Measurements from ENCODE around the gene DNM3.

DNM3 gene

DNA sequence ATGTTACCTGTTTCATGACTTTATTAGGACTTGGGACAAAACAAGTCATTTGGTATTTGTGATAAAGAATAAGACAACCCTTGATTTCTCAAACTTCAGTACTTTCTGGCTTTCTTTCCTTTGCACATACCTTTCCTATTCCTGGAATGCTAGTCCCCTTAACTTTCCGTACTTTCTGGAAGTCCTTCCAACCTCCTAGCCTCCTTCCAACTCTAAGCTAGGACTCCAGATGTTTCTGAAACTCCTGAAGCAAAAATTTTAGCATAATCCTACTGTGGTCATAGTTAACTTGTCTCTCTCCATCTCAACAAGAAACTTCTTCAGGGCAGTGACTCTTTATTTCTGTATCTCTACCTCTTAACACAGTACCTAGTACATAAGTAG lies 559.4 kb downstream of the DNM3 start:
- TF ChIP-seq CSDC2 (CRISPR knock-in tag; IDR thresholded peaks at IDR 0.05), result no peak
- TF ChIP-seq ZNF8 (CRISPR knock-in tag; IDR thresholded peaks at IDR 0.05), result no peak
- no peak for TF ChIP-seq ZC3H10 (CRISPR knock-in tag; IDR thresholded peaks at IDR 0.05)
- no peak for TF ChIP-seq GLIS3 (CRISPR knock-in tag; IDR thresholded peaks at IDR 0.05)
- no peak for TF ChIP-seq ARNTL (CRISPR knock-in tag; IDR thresholded peaks at IDR 0.05; ENCODE audit: borderline replicate concordance, low read depth)
- no peak for TF ChIP-seq RARB (CRISPR knock-in tag; IDR thresholded peaks at IDR 0.05)
- TF ChIP-seq SNAI2 (CRISPR knock-in tag; IDR thresholded peaks at IDR 0.05), result no peak
- no peak for TF ChIP-seq ZFP3 (CRISPR knock-in tag; IDR thresholded peaks at IDR 0.05)
- TF ChIP-seq, protein P1, sequence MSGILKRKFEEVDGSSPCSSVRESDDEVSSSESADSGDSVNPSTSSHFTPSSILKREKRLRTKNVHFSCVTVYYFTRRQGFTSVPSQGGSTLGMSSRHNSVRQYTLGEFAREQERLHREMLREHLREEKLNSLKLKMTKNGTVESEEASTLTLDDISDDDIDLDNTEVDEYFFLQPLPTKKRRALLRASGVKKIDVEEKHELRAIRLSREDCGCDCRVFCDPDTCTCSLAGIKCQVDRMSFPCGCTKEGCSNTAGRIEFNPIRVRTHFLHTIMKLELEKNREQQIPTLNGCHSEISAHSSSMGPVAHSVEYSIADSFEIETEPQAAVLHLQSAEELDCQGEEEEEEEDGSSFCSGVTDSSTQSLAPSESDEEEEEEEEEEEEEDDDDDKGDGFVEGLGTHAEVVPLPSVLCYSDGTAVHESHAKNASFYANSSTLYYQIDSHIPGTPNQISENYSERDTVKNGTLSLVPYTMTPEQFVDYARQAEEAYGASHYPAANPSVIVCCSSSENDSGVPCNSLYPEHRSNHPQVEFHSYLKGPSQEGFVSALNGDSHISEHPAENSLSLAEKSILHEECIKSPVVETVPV (CRISPR knock-in tag; IDR thresholded peaks at IDR 0.05), result no peak
- TF ChIP-seq, protein P2, sequence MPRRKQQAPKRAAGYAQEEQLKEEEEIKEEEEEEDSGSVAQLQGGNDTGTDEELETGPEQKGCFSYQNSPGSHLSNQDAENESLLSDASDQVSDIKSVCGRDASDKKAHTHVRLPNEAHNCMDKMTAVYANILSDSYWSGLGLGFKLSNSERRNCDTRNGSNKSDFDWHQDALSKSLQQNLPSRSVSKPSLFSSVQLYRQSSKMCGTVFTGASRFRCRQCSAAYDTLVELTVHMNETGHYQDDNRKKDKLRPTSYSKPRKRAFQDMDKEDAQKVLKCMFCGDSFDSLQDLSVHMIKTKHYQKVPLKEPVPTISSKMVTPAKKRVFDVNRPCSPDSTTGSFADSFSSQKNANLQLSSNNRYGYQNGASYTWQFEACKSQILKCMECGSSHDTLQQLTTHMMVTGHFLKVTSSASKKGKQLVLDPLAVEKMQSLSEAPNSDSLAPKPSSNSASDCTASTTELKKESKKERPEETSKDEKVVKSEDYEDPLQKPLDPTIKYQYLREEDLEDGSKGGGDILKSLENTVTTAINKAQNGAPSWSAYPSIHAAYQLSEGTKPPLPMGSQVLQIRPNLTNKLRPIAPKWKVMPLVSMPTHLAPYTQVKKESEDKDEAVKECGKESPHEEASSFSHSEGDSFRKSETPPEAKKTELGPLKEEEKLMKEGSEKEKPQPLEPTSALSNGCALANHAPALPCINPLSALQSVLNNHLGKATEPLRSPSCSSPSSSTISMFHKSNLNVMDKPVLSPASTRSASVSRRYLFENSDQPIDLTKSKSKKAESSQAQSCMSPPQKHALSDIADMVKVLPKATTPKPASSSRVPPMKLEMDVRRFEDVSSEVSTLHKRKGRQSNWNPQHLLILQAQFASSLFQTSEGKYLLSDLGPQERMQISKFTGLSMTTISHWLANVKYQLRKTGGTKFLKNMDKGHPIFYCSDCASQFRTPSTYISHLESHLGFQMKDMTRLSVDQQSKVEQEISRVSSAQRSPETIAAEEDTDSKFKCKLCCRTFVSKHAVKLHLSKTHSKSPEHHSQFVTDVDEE (CRISPR knock-in tag; IDR thresholded peaks at IDR 0.05), result no peak
- no peak for TF ChIP-seq BACH2 (CRISPR knock-in tag; IDR thresholded peaks at IDR 0.05; ENCODE audit: borderline replicate concordance)
- TF ChIP-seq ZNF70 (CRISPR knock-in tag; IDR thresholded peaks at IDR 0.05), result no peak
- no peak for TF ChIP-seq ISL1 (CRISPR knock-in tag; IDR thresholded peaks at IDR 0.05)
- no peak for TF ChIP-seq TCF4 (CRISPR knock-in tag; IDR thresholded peaks at IDR 0.05; ENCODE audit: borderline replicate concordance)
- TF ChIP-seq, protein P3, sequence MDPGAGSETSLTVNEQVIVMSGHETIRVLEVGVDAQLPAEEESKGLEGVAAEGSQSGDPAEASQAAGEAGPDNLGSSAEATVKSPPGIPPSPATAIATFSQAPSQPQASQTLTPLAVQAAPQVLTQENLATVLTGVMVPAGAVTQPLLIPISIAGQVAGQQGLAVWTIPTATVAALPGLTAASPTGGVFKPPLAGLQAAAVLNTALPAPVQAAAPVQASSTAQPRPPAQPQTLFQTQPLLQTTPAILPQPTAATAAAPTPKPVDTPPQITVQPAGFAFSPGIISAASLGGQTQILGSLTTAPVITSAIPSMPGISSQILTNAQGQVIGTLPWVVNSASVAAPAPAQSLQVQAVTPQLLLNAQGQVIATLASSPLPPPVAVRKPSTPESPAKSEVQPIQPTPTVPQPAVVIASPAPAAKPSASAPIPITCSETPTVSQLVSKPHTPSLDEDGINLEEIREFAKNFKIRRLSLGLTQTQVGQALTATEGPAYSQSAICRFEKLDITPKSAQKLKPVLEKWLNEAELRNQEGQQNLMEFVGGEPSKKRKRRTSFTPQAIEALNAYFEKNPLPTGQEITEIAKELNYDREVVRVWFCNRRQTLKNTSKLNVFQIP (CRISPR knock-in tag; IDR thresholded peaks at IDR 0.05; ENCODE audit: borderline replicate concordance, low read depth), result no peak
- ATAC-seq, result no peak

DNA sequence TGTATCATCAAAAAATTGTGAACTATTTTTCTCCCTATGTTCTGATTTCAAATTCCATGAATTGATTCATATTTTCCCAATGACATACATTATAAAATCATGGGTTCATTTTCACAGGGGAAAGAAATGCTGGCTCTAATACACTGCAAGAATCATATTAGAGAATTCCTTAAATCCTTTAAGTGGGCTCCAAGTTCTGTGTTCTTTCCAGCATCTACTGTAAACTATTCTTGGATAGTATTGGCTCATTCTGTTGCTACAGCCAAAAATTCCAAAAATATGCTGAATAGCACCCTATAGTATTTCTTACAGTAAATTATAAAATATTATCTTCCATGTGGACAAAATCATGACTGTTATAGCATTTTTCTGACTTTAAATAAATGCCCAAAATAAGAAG lies 560.2 kb downstream of the DNM3 start:
- ATAC-seq, result no peak
- TF ChIP-seq ISL1 (CRISPR knock-in tag; IDR thresholded peaks at IDR 0.05) (no peak), PPARA (CRISPR knock-in tag; IDR thresholded peaks at IDR 0.05; ENCODE audit: borderline replicate concordance) (no peak), SNAI2 (CRISPR knock-in tag; IDR thresholded peaks at IDR 0.05) (no peak), RARB (CRISPR knock-in tag; IDR thresholded peaks at IDR 0.05) (no peak), ZNF8 (CRISPR knock-in tag; IDR thresholded peaks at IDR 0.05) (no peak), CSDC2 (CRISPR knock-in tag; IDR thresholded peaks at IDR 0.05) (no peak), ZFP3 (CRISPR knock-in tag; IDR thresholded peaks at IDR 0.05) (no peak)
- TF ChIP-seq, protein P4, sequence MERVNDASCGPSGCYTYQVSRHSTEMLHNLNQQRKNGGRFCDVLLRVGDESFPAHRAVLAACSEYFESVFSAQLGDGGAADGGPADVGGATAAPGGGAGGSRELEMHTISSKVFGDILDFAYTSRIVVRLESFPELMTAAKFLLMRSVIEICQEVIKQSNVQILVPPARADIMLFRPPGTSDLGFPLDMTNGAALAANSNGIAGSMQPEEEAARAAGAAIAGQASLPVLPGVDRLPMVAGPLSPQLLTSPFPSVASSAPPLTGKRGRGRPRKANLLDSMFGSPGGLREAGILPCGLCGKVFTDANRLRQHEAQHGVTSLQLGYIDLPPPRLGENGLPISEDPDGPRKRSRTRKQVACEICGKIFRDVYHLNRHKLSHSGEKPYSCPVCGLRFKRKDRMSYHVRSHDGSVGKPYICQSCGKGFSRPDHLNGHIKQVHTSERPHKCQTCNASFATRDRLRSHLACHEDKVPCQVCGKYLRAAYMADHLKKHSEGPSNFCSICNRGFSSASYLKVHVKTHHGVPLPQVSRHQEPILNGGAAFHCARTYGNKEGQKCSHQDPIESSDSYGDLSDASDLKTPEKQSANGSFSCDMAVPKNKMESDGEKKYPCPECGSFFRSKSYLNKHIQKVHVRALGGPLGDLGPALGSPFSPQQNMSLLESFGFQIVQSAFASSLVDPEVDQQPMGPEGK (CRISPR knock-in tag; IDR thresholded peaks at IDR 0.05; ENCODE audit: borderline replicate concordance), result no peak
- TF ChIP-seq, protein P1 (CRISPR knock-in tag; IDR thresholded peaks at IDR 0.05), result no peak

DNA sequence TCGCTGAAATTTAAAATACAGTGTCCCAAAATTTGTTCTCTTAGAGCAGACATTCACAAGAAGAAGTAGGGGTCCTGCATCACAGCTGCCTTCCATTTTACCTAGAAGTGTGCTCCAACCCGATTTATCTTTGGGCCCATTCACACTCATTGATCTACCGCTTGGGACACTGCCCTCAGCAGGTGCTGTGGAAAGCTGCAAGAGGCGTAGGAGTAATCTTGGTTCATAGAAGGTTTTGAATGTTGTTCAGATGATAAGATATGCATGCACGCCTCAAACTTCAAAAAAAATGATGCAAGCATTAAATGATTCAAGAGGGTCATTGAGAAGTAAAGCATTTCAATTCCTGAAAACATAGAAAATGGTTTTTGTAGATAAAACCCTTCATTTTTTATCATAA lies 560.6 kb downstream of the DNM3 start:
- no peak for ATAC-seq
- no peak for TF ChIP-seq ZFP3 (CRISPR knock-in tag; IDR thresholded peaks at IDR 0.05)
- TF ChIP-seq ISL1 (CRISPR knock-in tag; IDR thresholded peaks at IDR 0.05), result no peak
- no peak for TF ChIP-seq RARB (CRISPR knock-in tag; IDR thresholded peaks at IDR 0.05)
- TF ChIP-seq, protein P5, sequence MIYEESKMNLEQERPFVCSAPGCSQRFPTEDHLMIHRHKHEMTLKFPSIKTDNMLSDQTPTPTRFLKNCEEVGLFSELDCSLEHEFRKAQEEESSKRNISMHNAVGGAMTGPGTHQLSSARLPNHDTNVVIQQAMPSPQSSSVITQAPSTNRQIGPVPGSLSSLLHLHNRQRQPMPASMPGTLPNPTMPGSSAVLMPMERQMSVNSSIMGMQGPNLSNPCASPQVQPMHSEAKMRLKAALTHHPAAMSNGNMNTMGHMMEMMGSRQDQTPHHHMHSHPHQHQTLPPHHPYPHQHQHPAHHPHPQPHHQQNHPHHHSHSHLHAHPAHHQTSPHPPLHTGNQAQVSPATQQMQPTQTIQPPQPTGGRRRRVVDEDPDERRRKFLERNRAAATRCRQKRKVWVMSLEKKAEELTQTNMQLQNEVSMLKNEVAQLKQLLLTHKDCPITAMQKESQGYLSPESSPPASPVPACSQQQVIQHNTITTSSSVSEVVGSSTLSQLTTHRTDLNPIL (CRISPR knock-in tag; IDR thresholded peaks at IDR 0.05; ENCODE audit: low read depth), result no peak
- TF ChIP-seq BACH2 (CRISPR knock-in tag; IDR thresholded peaks at IDR 0.05; ENCODE audit: borderline replicate concordance), result no peak

Data from SK-N-SH treated with all-trans-retinoic acid at 6 μM for 48 hours (cell line).